ENCODE data around the gene BUD13. TPM values are rescaled to one million over a fixed set of nuclear protein-coding genes. Genes with fewer than 3 reads are reported as not detected.
A peak's percentile ranks its signal among the peaks of the same experiment; 100 is the strongest.
"Not testable (repeated sequence)": the region's sequence is repeated elsewhere in the genome, so short reads cannot be mapped to it uniquely, and the experiment has no call there.

Gene BUD13
- total RNA-seq, 2 experiments from 2014 or later, result 30.2 to 35.6 TPM

DNA sequence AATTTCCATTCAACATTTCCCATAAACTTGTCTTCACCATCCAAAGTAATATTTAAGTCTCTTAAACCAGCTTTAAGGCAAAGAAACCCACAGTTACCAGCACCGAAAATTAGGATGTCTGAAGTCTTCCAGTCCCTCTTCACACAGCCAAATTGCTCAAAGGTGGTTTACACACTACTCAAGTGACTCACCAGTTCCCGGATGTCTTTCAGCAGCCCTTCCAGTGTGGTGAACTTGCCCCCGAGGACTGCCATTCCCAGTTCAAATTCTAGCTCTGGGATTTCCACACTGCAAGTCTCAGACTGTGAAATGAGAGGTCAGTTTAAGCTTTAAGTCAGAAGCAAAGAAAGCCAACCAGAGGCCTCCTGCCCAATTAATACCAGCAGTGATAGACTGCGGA is 9.9 kb upstream of the BUD13 start:
- DNase-seq (peak; percentile 36), ATAC-seq (peak; percentile 42)
- Mint-ChIP-seq H3K4me3 (no peak overlapping the region), H3K4me1 (peaks cover 88% of the 10 kb centered on the region), H3K9me3 (ENCODE audit: low read depth) (no peaks in the 10 kb centered on the region), H3K27ac (peak overlapping the region; percentile 68), H3K36me3 (ENCODE audit: low read depth) (peaks cover 87% of the 10 kb centered on the region), H3K27me3 (no peaks in the 10 kb centered on the region)
- intact Hi-C loops (cut with DNase I, micrococcal nuclease), result no loop called here
- ChIA-PET POLR2A (interaction anchor here (0.5 kb wide), 1 partner anchor 404 kb away, joined by 3 read pairs; no protein-coding TSS in a partner anchor), CTCF (interaction anchor here (1.2 to 1.5 kb wide), 3 partner anchors 9 to 11 kb away, joined by 4 to 7 read pairs (median 4); partner anchors contain the start of gene APOA5)

DNA sequence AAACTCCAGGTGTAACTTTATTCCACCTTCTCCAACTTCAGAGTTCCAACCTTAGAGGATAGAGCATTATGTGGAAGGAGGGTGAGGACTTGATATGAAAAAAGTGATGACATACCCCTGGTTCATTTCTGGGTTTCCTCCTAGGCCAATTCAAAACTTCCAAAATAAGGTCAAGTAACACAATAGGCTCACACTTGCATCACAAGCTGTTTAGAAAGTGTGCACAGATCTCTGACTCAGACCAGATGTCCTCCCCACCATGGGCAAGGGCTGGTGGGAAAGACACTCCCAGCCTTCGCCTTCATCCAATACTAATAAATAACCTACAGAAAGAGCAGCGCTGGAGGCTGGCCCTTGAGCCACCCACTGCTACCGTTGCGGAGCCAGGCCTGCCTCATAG is 5.8 kb upstream of the BUD13 start:
- intact Hi-C loops (cut with DNase I, micrococcal nuclease), result no loop called here
- ChIA-PET CTCF (interaction anchor here (0.6 kb wide), 1 partner anchor 102 kb away, joined by 3 read pairs; no protein-coding TSS in a partner anchor), POLR2A (no interaction called here)
- Mint-ChIP-seq H3K4me1 (peaks cover 85% of the 10 kb centered on the region), H3K27ac (peak overlapping the region; percentile 89), H3K9me3 (ENCODE audit: low read depth) (no peaks in the 10 kb centered on the region), H3K4me3 (no peak overlapping the region), H3K27me3 (no peaks in the 10 kb centered on the region), H3K36me3 (ENCODE audit: low read depth) (peaks cover 79% of the 10 kb centered on the region)
- no peak for DNase-seq
- ATAC-seq, result peak; percentile 14

GRCh38 chr11:116777056-116777455 is 4.3 kb upstream of the BUD13 start:
- H3K27me3 Mint-ChIP-seq, result no peaks in the 10 kb centered on the region
- no peak overlapping the region for H3K4me3 Mint-ChIP-seq
- POLR2A ChIA-PET, result interaction anchor here (0.6 kb wide), 1 partner anchor 10 kb away, joined by 3 read pairs; no protein-coding TSS in a partner anchor
- H3K4me1 Mint-ChIP-seq, result peaks cover 71% of the 10 kb centered on the region
- H3K9me3 Mint-ChIP-seq (ENCODE audit: low read depth), result no peaks in the 10 kb centered on the region
- H3K36me3 Mint-ChIP-seq (ENCODE audit: low read depth), result peaks cover 66% of the 10 kb centered on the region
- no peak for ATAC-seq
- intact Hi-C loops (cut with DNase I, micrococcal nuclease), result no loop called here
- DNase-seq, result no peak
- peak overlapping the region; percentile 78 for H3K27ac Mint-ChIP-seq
- CTCF ChIA-PET, result interaction anchor here (1.1 to 3.8 kb wide), 3 partner anchors 10 to 377 kb away, joined by 3 to 25 read pairs (median 9); partner anchors contain the start of genes APOA5 and ZPR1

DNA sequence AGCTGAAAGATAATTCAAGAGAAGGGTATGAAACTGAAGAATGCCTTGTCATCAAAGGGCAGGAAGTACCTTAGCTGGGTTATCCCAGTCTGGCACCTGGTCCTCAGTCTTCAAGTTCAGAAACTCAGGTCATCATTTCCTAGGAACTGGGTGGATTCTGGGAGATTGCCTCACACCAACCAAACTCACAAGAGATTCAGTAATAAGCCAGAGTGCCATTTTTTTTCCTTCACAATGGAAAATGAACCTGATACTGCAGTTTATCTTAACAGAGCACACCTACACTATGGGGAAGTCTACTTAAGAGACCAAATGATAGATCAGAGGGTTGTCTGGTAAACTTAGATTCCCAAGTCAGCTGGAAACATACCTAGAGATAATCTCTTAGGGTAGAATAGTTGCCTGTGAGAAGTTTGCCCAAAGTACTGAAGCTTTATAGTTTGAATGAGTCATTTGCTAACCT is 3.8 kb upstream of the BUD13 start:
- peaks cover 62% of the 10 kb centered on the region for H3K36me3 Mint-ChIP-seq (ENCODE audit: low read depth)
- DNase-seq (no peak), ATAC-seq (peak; percentile 19)
- intact Hi-C loops (cut with DNase I, micrococcal nuclease), result no loop called here
- H3K27me3 Mint-ChIP-seq, result no peaks in the 10 kb centered on the region
- ChIA-PET POLR2A (interaction anchor here (0.5 to 1.0 kb wide), 3 partner anchors 10 to 453 kb away, joined by 3 to 4 read pairs (median 3); no protein-coding TSS in a partner anchor), CTCF (interaction anchor here (2.2 to 3.8 kb wide), 2 partner anchors 11 to 14 kb away, joined by 9 to 25 read pairs; partner anchors contain the start of genes APOA5 and ZPR1)
- peak overlapping the region; percentile 78 for H3K27ac Mint-ChIP-seq
- no peaks in the 10 kb centered on the region for H3K9me3 Mint-ChIP-seq (ENCODE audit: low read depth)
- peaks cover 74% of the 10 kb centered on the region for H3K4me1 Mint-ChIP-seq
- H3K4me3 Mint-ChIP-seq, result no peak overlapping the region

GRCh38 chr11:116775975-116776374 is 3.2 kb upstream of the BUD13 start:
- H3K36me3 Mint-ChIP-seq (ENCODE audit: low read depth), result peaks cover 58% of the 10 kb centered on the region
- intact Hi-C loops (cut with DNase I, micrococcal nuclease), result no loop called here
- H3K27ac Mint-ChIP-seq, result peak overlapping the region; percentile 78
- ATAC-seq (peak; percentile 0), DNase-seq (no peak)
- no peaks in the 10 kb centered on the region for H3K9me3 Mint-ChIP-seq (ENCODE audit: low read depth)
- CTCF ChIA-PET, result interaction anchor here (2.2 to 3.8 kb wide), 3 partner anchors 11 to 15 kb away, joined by 9 to 25 read pairs (median 21); partner anchors contain the start of genes APOA5 and ZPR1
- no peak overlapping the region for H3K4me3 Mint-ChIP-seq
- POLR2A ChIA-PET, result interaction anchor here (1.0 kb wide), 1 partner anchor 454 kb away, joined by 3 read pairs; no protein-coding TSS in a partner anchor
- H3K27me3 Mint-ChIP-seq, result no peaks in the 10 kb centered on the region
- H3K4me1 Mint-ChIP-seq, result peaks cover 74% of the 10 kb centered on the region

DNA sequence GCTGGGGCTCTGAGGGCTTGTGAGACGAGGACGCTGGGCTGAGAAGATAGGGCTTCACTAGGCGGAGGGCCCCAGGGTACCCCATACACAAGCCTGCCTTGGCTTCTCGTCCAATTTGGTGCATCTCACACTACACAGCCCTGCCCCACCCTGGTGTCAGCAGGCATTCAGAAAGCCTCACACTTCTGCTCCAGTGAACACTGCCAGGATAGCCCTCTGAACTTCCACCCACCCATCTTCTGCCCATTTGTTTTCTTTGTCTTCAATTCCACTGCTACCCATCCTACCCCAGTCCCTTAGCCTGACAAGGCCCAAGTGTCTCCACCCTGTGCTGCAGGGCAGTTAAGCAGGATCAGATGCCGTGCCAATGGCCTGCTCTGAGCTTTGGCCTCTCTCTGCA is 1.9 kb upstream of the BUD13 start:
- ChIA-PET CTCF (interaction anchor here (0.6 to 3.8 kb wide), 3 partner anchors 12 to 39 kb away, joined by 3 to 25 read pairs (median 21); partner anchors contain the start of genes APOA5 and ZPR1), POLR2A (no interaction called here)
- DNase-seq (no peak), ATAC-seq (no peak)
- Mint-ChIP-seq H3K4me1 (peaks cover 70% of the 10 kb centered on the region), H3K4me3 (no peak overlapping the region), H3K27me3 (no peaks in the 10 kb centered on the region), H3K36me3 (ENCODE audit: low read depth) (peaks cover 55% of the 10 kb centered on the region), H3K9me3 (ENCODE audit: low read depth) (no peaks in the 10 kb centered on the region), H3K27ac (no peak overlapping the region)
- intact Hi-C loops (cut with DNase I, micrococcal nuclease), result loop anchor here (5.0 kb wide), 6 partner anchors 78 to 1272 kb away; partner anchors contain the start of genes CADM1 (in 1 of the 2), CEP164 (in 1 of the 2), PAFAH1B2 (in 1 of the 2) and PCSK7 (in 1 of the 2)

DNA sequence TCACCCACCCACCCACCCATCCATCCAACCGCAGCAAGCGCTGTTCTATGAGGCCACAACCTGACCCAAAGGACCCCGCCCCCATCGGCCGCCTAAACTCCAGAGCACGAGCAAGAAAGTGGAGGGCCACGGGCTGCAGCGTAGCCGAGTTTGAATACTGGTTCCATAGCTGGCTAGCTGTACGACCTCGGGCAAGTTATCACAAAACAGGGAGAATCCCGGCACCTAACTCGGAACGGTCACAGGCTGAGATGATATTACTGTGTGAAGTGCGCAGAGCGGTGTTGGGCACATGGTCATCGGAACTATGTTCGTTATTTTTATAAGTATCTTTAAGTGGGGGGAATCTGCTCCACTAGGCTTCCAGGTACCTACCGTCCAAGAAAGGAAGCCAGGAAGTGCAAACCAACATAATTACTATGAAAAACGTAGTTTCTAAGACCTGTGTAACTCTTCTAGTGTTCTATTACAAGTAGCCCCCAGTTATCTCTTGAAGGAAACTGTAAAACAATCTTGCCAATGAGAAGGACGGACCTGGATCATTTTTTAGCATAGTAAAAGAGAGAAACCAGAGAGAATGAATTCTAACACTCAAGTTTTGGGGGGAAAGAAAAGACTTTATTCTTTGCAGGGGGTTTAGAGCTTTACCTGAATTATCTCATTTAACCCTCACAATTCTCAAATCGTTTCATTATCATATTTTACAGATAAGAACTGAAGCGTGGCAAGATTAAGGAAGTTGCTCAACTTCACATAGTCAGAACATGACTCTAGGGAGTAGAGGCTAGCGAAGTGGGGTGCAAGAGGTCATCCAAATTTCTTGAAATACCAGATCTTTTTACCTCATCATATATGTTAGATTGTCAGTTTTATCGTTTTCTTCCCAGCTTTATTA is 663 bp upstream of the BUD13 start:
- Mint-ChIP-seq H3K27ac (peak overlapping the region; percentile 98), H3K9me3 (ENCODE audit: low read depth) (no peaks in the 10 kb centered on the region), H3K4me3 (peak overlapping the region; percentile 95), H3K36me3 (ENCODE audit: low read depth) (peaks cover 50% of the 10 kb centered on the region), H3K27me3 (no peaks in the 10 kb centered on the region), H3K4me1 (peaks cover 64% of the 10 kb centered on the region)
- ChIA-PET POLR2A (no interaction called here), CTCF (interaction anchor here (0.6 to 3.7 kb wide), 6 partner anchors 10 to 293 kb away, joined by 4 to 21 read pairs (median 5); partner anchors contain the start of gene APOA5)
- no peak for DNase-seq
- ATAC-seq, result no peak
- intact Hi-C loops (cut with DNase I, micrococcal nuclease), result loop anchor here (1.0 to 5.0 kb wide), 12 partner anchors 15 to 1271 kb away; partner anchors contain the start of genes PAFAH1B2 (in 2 of the 2), PCSK7 (in 2 of the 2), RNF214 (in 2 of the 2) and ZPR1 (in 2 of the 2)

DNA sequence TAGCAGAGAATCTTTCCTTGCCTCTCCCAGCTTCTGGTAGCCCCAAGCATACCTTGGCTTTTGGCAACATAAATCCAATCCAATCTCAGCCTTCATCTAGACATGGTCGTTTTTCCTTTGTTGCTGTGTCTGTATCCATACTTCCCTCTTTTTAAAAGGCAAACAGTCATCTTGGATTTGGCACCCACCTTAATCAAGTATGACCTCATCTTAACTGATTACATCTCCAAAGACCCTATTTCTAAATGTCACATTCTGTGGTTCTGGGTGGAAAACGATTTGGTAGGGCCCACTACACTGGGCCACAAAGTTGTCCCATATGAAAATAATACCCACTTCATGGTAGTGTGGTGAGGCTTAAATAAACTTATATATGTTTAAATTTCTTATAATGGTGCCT is 852 bp downstream of the BUD13 start:
- peaks cover 38% of the 10 kb centered on the region for H3K36me3 Mint-ChIP-seq (ENCODE audit: low read depth)
- intact Hi-C loops (cut with DNase I, micrococcal nuclease), result loop anchor here (5.0 kb wide), 6 partner anchors 80 to 1270 kb away; partner anchors contain the start of genes CADM1 (in 1 of the 2), CEP164 (in 1 of the 2), PAFAH1B2 (in 1 of the 2) and PCSK7 (in 1 of the 2)
- ATAC-seq, result no peak
- CTCF ChIA-PET, result interaction anchor here (0.6 to 3.7 kb wide), 9 partner anchors 11 to 654 kb away, joined by 3 to 21 read pairs (median 4); partner anchors contain the start of gene APOA5
- DNase-seq, result no peak
- H3K4me1 Mint-ChIP-seq, result peaks cover 49% of the 10 kb centered on the region
- peak overlapping the region; percentile 75 for H3K27ac Mint-ChIP-seq
- H3K27me3 Mint-ChIP-seq, result no peaks in the 10 kb centered on the region
- no peaks in the 10 kb centered on the region for H3K9me3 Mint-ChIP-seq (ENCODE audit: low read depth)
- H3K4me3 Mint-ChIP-seq, result peak overlapping the region; percentile 95
- POLR2A ChIA-PET, result interaction anchor here (1.0 kb wide), 1 partner anchor 16 kb away, joined by 3 read pairs; the partner anchor contains the start of gene ZPR1

GRCh38 chr11:116762132-116762531 is 10.7 kb downstream of the BUD13 start:
- no peaks in the 10 kb centered on the region for H3K9me3 Mint-ChIP-seq (ENCODE audit: low read depth)
- ATAC-seq (no peak), DNase-seq (no peak)
- peaks cover 47% of the 10 kb centered on the region for H3K36me3 Mint-ChIP-seq (ENCODE audit: low read depth)
- no peaks in the 10 kb centered on the region for H3K27me3 Mint-ChIP-seq
- CTCF ChIA-PET, result no interaction called here
- H3K4me3 Mint-ChIP-seq, result no peak overlapping the region
- intact Hi-C loops (cut with DNase I, micrococcal nuclease), result no loop called here
- H3K4me1 Mint-ChIP-seq, result peaks cover 9% of the 10 kb centered on the region
- POLR2A ChIA-PET, result no interaction called here
- no peak overlapping the region for H3K27ac Mint-ChIP-seq

- intact Hi-C loops (cut with DNase I, micrococcal nuclease); H3K4me1 Mint-ChIP-seq; H3K4me3 Mint-ChIP-seq; H3K27me3 Mint-ChIP-seq; H3K9me3 Mint-ChIP-seq (ENCODE audit: low read depth); DNase-seq; POLR2A ChIA-PET; H3K27ac Mint-ChIP-seq; ATAC-seq: not testable (repeated sequence)
- CTCF ChIA-PET, result interaction anchor here (0.9 to 1.8 kb wide), 2 partner anchors 13 to 23 kb away, joined by 3 to 5 read pairs; no protein-coding TSS in a partner anchor
- H3K36me3 Mint-ChIP-seq (ENCODE audit: low read depth), result peaks cover 51% of the 10 kb centered on the region
These were observed 16.7 kb downstream of the BUD13 start for GRCh38 chr11:116756044-116756443.
